ENCODE data around the gene RPP30. TPM values are rescaled to one million over a fixed set of nuclear protein-coding genes. Genes with fewer than 3 reads are reported as not detected.

Gene RPP30
- total RNA-seq, 2 donors from 2014 or later = 58.3 to 62.4 TPM

- peaks cover 78% of the 10 kb centered on the region for H3K27me3 Mint-ChIP-seq (ENCODE audit: insufficient read depth)
- DNase-seq = no peak
- peaks cover 7% of the 10 kb centered on the region for H3K9me3 ChIP-seq (ENCODE audit: control insufficient read depth, low read length)
These were observed 14.7 kb upstream of the RPP30 start for GRCh38 chr10:90856964-90857634.

GRCh38 chr10:90857635-90858460, 13.9 kb upstream of the RPP30 start, which contains the start of gene HTR7:
Gene HTR7 (minus strand): TSS chr10:90858039. CDS start chr10:90857671, 368 bp downstream.
- Mint-ChIP-seq H3K4me3 (peak within 1 kb of the TSS; percentile 64), H3K27ac (no peak within 1 kb of the TSS), H3K4me1 (no peaks in the 10 kb centered on the region), H3K9me3 (no peaks in the 10 kb centered on the region), H3K36me3 (ENCODE audit: low read depth) (no peaks in the 10 kb centered on the region), H3K27me3 (ENCODE audit: insufficient read depth) (peaks cover 80% of the 10 kb centered on the region)
- Histone ChIP-seq H3K36me3 (ENCODE audit: control insufficient read depth, insufficient read depth, low read length) (no peaks in the 10 kb centered on the region), H3K4me3 (ENCODE audit: low read length) (peak within 1 kb of the TSS; percentile 82), H3K9ac (ENCODE audit: extremely low read depth, low read length, poor library complexity, severe bottlenecking) (no peak within 1 kb of the TSS), H3K27me3 (ENCODE audit: control insufficient read depth, insufficient read depth, low read length, poor library complexity, severe bottlenecking) (peaks cover 42% of the 10 kb centered on the region), H3K4me1 (ENCODE audit: control insufficient read depth, insufficient read depth, low read length) (no peaks in the 10 kb centered on the region), H3K27ac (ENCODE audit: low read depth, low read length) (no peak within 1 kb of the TSS), H3K9me3 (ENCODE audit: control insufficient read depth, low read length) (peaks cover under 1% of the 10 kb centered on the region)
- DNase-seq = peak; percentile 90
- TF ChIP-seq CTCF (conservative IDR thresholded peaks at IDR 0.05) = peak; percentile 76
- 0% methylated on average over 21 to 102 of the region's 104 CpGs for WGBS, 2 experiments (ENCODE audit: insufficient coverage in 1 of 2, insufficient read length in 1 of 2)

More at GRCh38 chr10:90856964-90857634, 14.7 kb upstream of the RPP30 start:
- 3 to 7% methylated on average over 27 to 59 of the region's 59 CpGs for WGBS, 2 experiments (ENCODE audit: insufficient coverage in 1 of 2, insufficient read length in 1 of 2)
- H3K36me3 ChIP-seq (ENCODE audit: control insufficient read depth, insufficient read depth, low read length) = no peaks in the 10 kb centered on the region
- peak overlapping the region; percentile 64 for H3K4me3 Mint-ChIP-seq
- H3K9ac ChIP-seq (ENCODE audit: extremely low read depth, low read length, poor library complexity, severe bottlenecking) = no peak overlapping the region
- H3K4me3 ChIP-seq (ENCODE audit: low read length) = peak overlapping the region; percentile 77
- H3K27me3 ChIP-seq (ENCODE audit: control insufficient read depth, insufficient read depth, low read length, poor library complexity, severe bottlenecking) = peaks cover 42% of the 10 kb centered on the region
- H3K4me1 ChIP-seq (ENCODE audit: control insufficient read depth, insufficient read depth, low read length) = no peaks in the 10 kb centered on the region
- no peaks in the 10 kb centered on the region for H3K4me1 Mint-ChIP-seq
- no peak overlapping the region for H3K27ac Mint-ChIP-seq
- no peak overlapping the region for H3K27ac ChIP-seq (ENCODE audit: low read depth, low read length)
- peaks cover 5% of the 10 kb centered on the region for H3K9me3 Mint-ChIP-seq
- no peak for TF ChIP-seq CTCF (conservative IDR thresholded peaks at IDR 0.05)
- H3K36me3 Mint-ChIP-seq (ENCODE audit: low read depth) = no peaks in the 10 kb centered on the region

GRCh38 chr10:90858461-90858968, 13.3 kb upstream of the RPP30 start:
- Histone ChIP-seq H3K4me1 (ENCODE audit: control insufficient read depth, insufficient read depth, low read length) (no peaks in the 10 kb centered on the region), H3K36me3 (ENCODE audit: control insufficient read depth, insufficient read depth, low read length) (no peaks in the 10 kb centered on the region), H3K27me3 (ENCODE audit: control insufficient read depth, insufficient read depth, low read length, poor library complexity, severe bottlenecking) (peaks cover 42% of the 10 kb centered on the region), H3K9ac (ENCODE audit: extremely low read depth, low read length, poor library complexity, severe bottlenecking) (no peak overlapping the region), H3K27ac (ENCODE audit: low read depth, low read length) (no peak overlapping the region), H3K4me3 (ENCODE audit: low read length) (peak overlapping the region; percentile 82), H3K9me3 (ENCODE audit: control insufficient read depth, low read length) (no peaks in the 10 kb centered on the region)
- Mint-ChIP-seq H3K4me1 (no peaks in the 10 kb centered on the region), H3K27me3 (ENCODE audit: insufficient read depth) (peaks cover 83% of the 10 kb centered on the region), H3K9me3 (no peaks in the 10 kb centered on the region), H3K27ac (no peak overlapping the region), H3K36me3 (ENCODE audit: low read depth) (no peaks in the 10 kb centered on the region), H3K4me3 (peak overlapping the region; percentile 64)
- no peak for TF ChIP-seq CTCF (conservative IDR thresholded peaks at IDR 0.05)
- 20 to 48% methylated on average over 4 to 10 of the region's 10 CpGs for WGBS, 2 experiments (ENCODE audit: insufficient coverage in 1 of 2, insufficient read length in 1 of 2)
- no peak for DNase-seq

Measured in endodermal cell (in vitro differentiated cells).